Measurements from ENCODE around the gene TRAPPC14. TPM values are rescaled to one million over a fixed set of nuclear protein-coding genes. Genes with fewer than 3 reads are reported as not detected.

TRAPPC14 gene, protein sequence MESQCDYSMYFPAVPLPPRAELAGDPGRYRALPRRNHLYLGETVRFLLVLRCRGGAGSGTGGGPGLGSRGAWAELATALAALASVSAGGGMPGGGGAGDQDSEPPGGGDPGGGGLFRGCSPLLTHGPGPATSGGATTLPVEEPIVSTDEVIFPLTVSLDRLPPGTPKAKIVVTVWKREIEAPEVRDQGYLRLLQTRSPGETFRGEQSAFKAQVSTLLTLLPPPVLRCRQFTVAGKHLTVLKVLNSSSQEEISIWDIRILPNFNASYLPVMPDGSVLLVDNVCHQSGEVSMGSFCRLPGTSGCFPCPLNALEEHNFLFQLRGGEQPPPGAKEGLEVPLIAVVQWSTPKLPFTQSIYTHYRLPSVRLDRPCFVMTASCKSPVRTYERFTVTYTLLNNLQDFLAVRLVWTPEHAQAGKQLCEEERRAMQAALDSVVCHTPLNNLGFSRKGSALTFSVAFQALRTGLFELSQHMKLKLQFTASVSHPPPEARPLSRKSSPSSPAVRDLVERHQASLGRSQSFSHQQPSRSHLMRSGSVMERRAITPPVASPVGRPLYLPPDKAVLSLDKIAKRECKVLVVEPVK
- 9.8 and 13.1 TPM in 2 replicates for total RNA-seq

DNA sequence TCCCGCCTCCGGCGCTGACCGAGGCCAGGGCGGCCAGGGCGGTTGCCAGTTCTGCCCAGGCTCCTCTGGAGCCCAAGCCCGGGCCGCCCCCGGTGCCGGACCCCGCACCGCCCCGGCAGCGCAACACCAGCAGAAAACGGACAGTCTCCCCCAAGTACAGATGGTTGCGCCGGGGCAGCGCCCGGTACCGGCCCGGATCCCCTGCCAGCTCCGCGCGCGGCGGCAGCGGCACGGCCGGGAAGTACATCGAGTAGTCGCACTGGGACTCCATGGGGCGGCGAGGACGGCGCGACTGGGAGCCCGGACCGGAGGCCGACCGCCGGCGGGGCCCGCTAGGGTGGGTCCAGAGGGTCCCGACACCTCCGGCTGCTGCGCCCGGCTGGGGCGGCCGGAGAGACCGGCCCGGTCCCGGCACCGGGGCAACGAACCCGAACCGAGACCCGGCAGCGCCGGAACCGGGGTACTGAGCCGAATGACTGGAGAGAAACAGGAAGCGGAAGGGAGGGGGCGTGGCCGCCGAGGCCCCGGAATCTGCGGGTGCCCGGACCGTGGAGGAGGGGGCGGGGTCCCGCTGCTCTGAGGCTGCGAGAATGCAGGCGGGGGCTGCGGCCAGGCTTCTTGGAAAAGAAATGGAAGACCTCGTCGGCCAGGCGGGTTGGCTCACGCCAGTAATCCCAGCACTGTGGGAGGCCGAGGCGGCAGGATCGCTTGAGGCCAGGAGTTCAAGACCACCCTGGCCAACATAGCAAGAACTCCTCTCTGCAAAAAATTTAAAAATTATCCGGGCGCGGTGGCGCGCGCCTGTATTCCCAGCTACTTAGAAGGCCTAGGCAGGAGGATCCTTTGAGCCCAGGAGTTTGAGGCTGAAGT lies at the start of gene TRAPPC14:
TSS of gene TRAPPC14 (minus strand) at position 495 of the 870 bp plus-strand sequence. CDS start at position 271, 224 bp downstream.

DNA sequence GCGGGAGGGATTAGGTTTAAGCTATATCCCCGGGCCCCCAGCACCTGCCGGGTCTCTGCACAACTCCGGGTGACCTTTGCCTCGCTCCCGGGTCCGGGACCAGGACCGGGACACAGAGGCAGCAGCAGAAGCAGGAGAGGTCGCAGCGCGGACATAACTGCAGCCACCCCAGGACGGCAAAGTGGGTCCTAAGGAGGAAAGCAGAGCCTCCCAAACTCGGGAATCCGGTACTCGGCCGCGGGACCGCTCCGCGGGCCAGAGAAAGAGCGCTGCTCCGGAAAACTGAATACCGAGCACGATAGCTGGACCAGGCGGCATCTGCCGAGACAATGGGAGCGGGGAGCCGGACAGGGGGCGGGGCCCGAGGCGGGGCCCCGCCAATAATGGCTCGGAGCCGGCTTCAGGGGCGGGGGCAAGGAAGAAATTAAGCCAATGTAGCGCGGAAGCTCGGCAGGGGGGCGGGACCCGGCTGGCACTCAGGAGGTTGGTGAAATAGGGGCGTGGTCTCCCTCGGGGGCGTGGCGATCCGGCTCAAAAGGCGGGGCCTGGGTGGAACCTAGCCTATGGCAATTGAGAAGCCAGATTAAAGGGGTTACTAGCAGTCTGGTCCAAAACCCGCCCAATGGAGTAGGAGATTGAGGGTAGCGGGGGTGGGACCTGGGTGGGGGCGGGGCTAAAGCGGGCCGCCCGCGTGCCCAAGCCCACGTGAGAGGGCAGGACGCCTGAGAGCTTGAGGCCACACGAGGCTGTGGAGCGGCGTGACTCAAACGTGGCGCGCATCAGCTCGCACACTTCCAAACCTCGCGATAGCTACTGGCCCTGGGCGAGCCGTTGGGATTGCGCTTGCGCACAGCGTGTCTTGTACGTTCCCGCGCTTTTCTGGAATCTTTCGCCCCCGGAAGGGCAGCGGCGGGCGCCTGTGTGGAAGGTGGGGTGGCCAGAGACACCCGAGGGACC lies 18.8 kb upstream of the TRAPPC14 start, which contains the start of the genes GPC2 and STAG3:
TSS of gene GPC2 (minus strand) at position 337 of the 957 bp plus-strand sequence. CDS start at position 155, 182 bp downstream.
TSS of gene STAG3 (plus strand) at position 874 of the 957 bp plus-strand sequence. CDS start 2,639 bp downstream, outside the sequence.

DNA sequence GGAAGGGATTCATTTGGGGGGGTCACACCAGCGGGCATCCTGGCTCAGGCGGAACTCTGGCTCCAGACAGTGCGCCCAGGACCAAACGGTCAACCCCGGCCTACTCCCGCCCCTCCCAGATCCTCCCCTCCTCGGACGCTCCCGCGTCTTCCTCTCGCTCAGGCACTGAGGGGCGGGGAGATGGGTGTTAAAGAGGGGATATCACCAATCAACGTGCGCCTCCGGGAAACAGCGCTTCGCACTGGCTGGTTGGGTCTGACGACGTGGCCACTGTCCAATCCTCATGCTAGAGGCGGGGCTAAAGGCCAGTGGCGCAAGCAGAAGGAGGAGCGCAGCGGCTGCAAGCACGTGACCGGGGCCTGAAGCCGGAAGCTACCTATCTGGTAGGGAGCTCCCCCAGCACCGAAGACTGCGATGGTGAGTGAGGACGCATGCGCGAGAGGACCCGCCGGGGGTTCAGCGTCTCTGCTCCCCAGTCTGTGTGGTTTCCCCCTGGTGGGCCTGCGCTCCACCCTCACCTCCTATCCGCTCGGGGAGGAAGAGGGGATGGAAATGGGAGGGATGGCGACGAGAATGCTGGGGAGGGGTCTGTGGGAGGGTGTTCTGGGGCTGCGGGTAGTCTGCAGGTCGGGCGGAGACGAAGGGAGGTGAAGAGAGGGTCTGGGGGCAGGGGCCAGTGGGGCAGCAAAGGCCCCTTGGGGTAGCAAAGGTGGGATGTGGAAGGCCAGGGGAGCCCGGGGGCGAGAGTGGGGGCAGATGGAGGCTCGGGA lies 9.8 kb downstream of the TRAPPC14 start, which contains the start of gene LAMTOR4:
TSS of gene LAMTOR4 (plus strand) at position 360 of the 770 bp plus-strand sequence. CDS start at position 415, 55 bp downstream.

DNA sequence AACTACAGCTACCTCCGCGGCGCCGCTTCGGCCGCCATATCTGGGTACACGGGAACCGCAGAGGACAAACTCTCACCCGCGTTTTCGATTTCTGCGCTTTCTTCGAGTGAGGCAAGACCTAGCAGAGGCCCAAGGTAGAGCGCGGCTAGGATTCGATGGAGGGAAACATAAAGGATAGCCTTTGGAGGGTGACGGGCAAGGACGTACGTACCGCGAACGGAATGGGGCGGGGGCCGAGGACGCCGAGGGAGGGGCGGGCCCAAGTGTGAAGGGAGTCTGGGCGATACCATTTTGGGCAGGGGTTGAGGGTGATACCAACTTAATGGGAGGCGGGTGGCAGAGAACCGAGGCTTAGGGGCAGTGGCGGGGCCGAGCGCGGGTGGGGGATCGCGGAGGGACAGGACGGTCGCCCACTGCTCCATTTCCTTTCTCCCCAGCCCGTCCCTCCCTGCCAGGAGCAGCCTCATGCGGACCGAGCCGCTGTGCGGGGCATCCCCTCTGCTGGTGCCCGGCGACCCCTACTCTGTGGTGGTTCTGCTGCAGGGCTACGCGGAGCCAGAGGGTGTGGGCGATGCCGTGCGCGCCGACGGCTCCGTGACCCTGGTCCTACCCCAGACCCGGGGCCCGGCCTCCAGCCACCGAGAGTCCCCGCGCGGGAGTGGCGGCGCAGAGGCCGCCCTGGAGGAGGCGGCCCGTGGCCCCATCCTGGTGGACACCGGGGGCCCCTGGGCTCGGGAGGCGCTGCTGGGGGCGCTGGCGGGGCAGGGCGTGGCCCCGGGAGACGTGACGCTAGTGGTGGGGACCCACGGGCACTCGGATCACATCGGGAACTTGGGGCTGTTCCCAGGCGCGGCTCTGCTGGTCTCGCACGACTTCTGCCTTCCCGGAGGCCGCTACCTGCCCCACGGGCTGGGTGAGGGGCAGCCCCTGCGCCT lies 31.3 kb downstream of the TRAPPC14 start, which contains the start of gene MBLAC1:
TSS of gene MBLAC1 (plus strand) at position 37 of the 935 bp plus-strand sequence. CDS start at position 466, 429 bp downstream.

GRCh38 chr7:100119072-100119969 lies 39.2 kb downstream of the TRAPPC14 start, which contains the start of the genes CNPY4 and TAF6:
TSS of gene CNPY4 (plus strand) at chr7:100119634. CDS start at chr7:100119745, 111 bp downstream.
TSS of gene TAF6 (minus strand) at chr7:100119358. CDS start at chr7:100114209, 5,149 bp downstream.

Other genes with a start within 250 kb of the TRAPPC14 start
- 11.1 and 22.4 TPM in 2 replicates for gene TRIM4, start 239.2 kb downstream of the TRAPPC14 start, total RNA-seq
- not detected in 2 replicates for gene GJC3, start 229.1 kb downstream of the TRAPPC14 start, total RNA-seq
- 0.49 TPM in 1 of 2 replicates, not detected in the other for gene AZGP1, start 182.7 kb downstream of the TRAPPC14 start, total RNA-seq
- gene ZKSCAN1, start 143.1 kb downstream of the TRAPPC14 start, total RNA-seq = 9.5 and 22.1 TPM in 2 replicates
- 5.9 and 12.8 TPM in 2 replicates for gene ZSCAN21, start 108.9 kb downstream of the TRAPPC14 start, total RNA-seq
- 14.0 and 22.6 TPM in 2 replicates for gene ZNF3, start 77.0 kb downstream of the TRAPPC14 start, total RNA-seq
- 64.1 and 82.9 TPM in 2 replicates for gene COPS6, start 69.8 kb downstream of the TRAPPC14 start, total RNA-seq
- 43.5 and 242 TPM in 2 replicates for gene MCM7, start 57.3 kb downstream of the TRAPPC14 start, total RNA-seq
- 21.3 and 31.3 TPM in 2 replicates for gene AP4M1, start 57.1 kb downstream of the TRAPPC14 start, total RNA-seq
- 62.0 and 104 TPM in 2 replicates for gene TAF6, start 39.4 kb downstream of the TRAPPC14 start, total RNA-seq
- gene CNPY4, start 39.1 kb downstream of the TRAPPC14 start, total RNA-seq = 11.2 and 12.5 TPM in 2 replicates
- gene MBLAC1, start 31.8 kb downstream of the TRAPPC14 start, total RNA-seq = 2.2 and 2.8 TPM in 2 replicates
- 166 and 186 TPM in 2 replicates for gene LAMTOR4, start 9.8 kb downstream of the TRAPPC14 start, total RNA-seq
- 1.3 and 2.7 TPM in 2 replicates for gene GAL3ST4, start 9.9 kb upstream of the TRAPPC14 start, total RNA-seq
- 2.8 and 4.4 TPM in 2 replicates for gene GPC2, start 18.7 kb upstream of the TRAPPC14 start, total RNA-seq
- gene STAG3, start 19.2 kb upstream of the TRAPPC14 start, total RNA-seq = 0.25 and 0.33 TPM in 2 replicates
- not detected in 2 replicates for gene PVRIG, start 61.2 kb upstream of the TRAPPC14 start, total RNA-seq
- not detected in 2 replicates for gene SPDYE3, start 149.0 kb upstream of the TRAPPC14 start, total RNA-seq
- gene PILRB, start 199.4 kb upstream of the TRAPPC14 start, total RNA-seq = 10.6 and 12.5 TPM in 2 replicates
- gene PILRA, start 214.8 kb upstream of the TRAPPC14 start, total RNA-seq = not detected in 2 replicates